Muscle layer of duodenum (tissue), 2 donors: ENCODE results near the gene OPA3.

Experiments used
- H3K27ac ChIP-seq: one replicate; pipeline ENCODE4 v1.7.0; 2013; ENCODE audit warnings: mild to moderate bottlenecking, low read length
- H3K27me3 ChIP-seq: one replicate; pipeline ENCODE4 v1.7.0; 2013; ENCODE audit warnings: low read depth, mild to moderate bottlenecking, control low read depth, low read length
- H3K36me3 ChIP-seq, 2 donors: one replicate each; pipeline ENCODE4 v1.7.0; 2013; ENCODE audit warnings: low read length in 2 of 2, control low read depth in 1 of 2, mild to moderate bottlenecking in 1 of 2; ENCODE audit not compliant: insufficient read depth in 2 of 2, control insufficient read depth in 1 of 2
- H3K4me1 ChIP-seq, 2 donors: one replicate each; pipeline ENCODE4 v1.7.0; 2013; ENCODE audit warnings: low read length in 2 of 2, mild to moderate bottlenecking in 2 of 2, control low read depth in 1 of 2, moderate library complexity in 1 of 2; ENCODE audit not compliant: insufficient read depth in 2 of 2, control insufficient read depth in 1 of 2
- H3K4me3 ChIP-seq, 2 donors: one replicate each; pipeline ENCODE4 v1.7.0; 2013; ENCODE audit warnings: low read length in 2 of 2, low read depth in 1 of 2, mild to moderate bottlenecking in 1 of 2
- H3K9me3 ChIP-seq, 2 donors: one replicate each; pipeline ENCODE4 v1.7.0; 2013; ENCODE audit warnings: low read length in 2 of 2, control low read depth in 1 of 2, mild to moderate bottlenecking in 1 of 2; ENCODE audit not compliant: control insufficient read depth in 1 of 2
- donor health status: healthy.

The OPA3 gene

DNA sequence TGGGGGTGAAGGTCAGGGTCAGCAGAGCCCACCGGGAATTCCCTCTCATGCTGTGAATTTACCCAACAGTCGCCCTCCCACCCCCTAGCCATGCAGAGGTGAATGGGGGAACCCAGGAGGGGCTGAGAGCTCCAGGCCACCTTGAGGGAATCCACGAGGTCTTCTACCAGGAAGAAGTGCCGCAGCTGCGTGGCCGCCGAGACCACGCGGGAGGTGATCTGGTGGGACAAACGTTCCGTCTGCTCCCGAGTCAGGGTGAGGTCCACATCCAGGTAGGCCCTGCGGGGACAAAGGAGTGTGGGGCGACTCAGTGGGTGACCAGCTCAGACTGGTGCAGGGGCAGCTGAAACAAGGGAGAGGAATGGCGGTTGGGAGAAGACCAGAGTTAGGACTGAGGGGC is 95.9 kb downstream of the OPA3 start:
- H3K27me3 ChIP-seq = no peaks in the 10 kb centered on the region
- H3K9me3 ChIP-seq = no peaks in the 10 kb centered on the region
- no peak overlapping the region for H3K27ac ChIP-seq
- H3K4me3 ChIP-seq = no peak overlapping the region
- no peaks in the 10 kb centered on the region for H3K36me3 ChIP-seq
- H3K4me1 ChIP-seq = peaks cover 0 to 13% of the 10 kb centered on the region in 2 donors

- H3K27ac ChIP-seq = peak overlapping the region; percentile 39
- no peaks in the 10 kb centered on the region for H3K9me3 ChIP-seq
- H3K36me3 ChIP-seq = no peaks in the 10 kb centered on the region
- no peaks in the 10 kb centered on the region for H3K27me3 ChIP-seq
- peaks cover 0 to 4% of the 10 kb centered on the region in 2 donors for H3K4me1 ChIP-seq
- H3K4me3 ChIP-seq = peak overlapping the region; percentile 65 to 73
These were observed 99.1 kb downstream of the OPA3 start for GRCh38 chr19:45485305-45486077.

DNA sequence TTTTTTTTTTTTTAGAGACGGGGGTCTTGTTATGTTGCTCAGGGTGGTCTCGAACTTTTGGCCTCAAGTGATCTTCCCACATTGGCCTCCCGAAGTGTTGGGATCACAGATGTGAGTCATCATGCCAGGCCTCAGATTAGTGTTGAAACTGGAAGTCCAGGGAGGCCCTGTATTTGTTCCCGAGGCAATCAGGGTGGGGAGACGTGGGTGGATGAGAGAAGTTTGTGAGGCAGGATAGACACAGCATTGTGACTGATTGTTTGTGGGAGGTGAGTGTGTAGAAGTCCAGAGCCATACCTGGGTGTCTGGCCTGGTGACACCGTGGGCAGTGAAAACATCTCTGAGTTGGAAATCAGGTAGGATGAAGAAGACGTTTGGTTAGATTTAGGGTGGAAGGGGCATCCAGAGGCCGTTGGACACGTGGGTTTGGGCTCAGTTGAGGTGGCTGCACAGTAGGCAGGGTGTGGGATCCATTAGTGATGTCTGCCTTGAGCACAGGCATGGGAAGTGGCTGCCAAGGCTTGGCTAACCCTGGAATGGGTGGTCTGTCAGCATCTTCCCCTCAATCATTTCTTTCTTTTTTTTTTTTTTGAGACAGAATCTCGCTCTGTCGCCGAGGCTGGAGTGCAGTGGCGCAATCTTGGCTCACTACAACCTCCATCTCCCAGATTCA is 100.2 kb downstream of the OPA3 start:
- Histone ChIP-seq H3K36me3 (no peaks in the 10 kb centered on the region), H3K9me3 (no peaks in the 10 kb centered on the region), H3K27me3 (no peaks in the 10 kb centered on the region), H3K4me1 (peaks cover 0 to 4% of the 10 kb centered on the region in 2 donors), H3K4me3 (no peak overlapping the region), H3K27ac (no peak overlapping the region)

DNA sequence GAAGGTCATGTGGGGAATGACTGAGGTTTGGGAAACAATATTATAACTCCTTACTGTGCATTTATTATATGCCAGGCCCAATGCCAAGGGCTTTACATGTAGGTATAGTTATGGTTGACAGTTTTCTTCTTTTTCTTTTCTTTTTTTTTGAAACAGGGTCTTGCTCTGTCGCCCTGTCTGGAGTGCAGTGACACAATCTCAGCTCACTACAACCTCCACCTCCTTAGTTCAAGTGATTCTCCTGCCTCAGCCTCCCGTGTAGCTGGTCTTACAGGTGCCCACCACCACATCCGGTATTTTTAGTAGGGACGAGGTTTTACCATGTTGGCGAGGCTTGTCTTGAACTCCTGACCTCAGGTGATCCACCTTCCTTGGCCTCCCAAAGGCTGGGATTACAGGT is 101.6 kb downstream of the OPA3 start:
- Histone ChIP-seq H3K27ac (no peak overlapping the region), H3K27me3 (no peaks in the 10 kb centered on the region), H3K36me3 (peaks cover 0 to 6% of the 10 kb centered on the region in 2 donors), H3K9me3 (no peaks in the 10 kb centered on the region), H3K4me3 (no peak overlapping the region), H3K4me1 (peaks cover 2 to 6% of the 10 kb centered on the region in 2 donors)

DNA sequence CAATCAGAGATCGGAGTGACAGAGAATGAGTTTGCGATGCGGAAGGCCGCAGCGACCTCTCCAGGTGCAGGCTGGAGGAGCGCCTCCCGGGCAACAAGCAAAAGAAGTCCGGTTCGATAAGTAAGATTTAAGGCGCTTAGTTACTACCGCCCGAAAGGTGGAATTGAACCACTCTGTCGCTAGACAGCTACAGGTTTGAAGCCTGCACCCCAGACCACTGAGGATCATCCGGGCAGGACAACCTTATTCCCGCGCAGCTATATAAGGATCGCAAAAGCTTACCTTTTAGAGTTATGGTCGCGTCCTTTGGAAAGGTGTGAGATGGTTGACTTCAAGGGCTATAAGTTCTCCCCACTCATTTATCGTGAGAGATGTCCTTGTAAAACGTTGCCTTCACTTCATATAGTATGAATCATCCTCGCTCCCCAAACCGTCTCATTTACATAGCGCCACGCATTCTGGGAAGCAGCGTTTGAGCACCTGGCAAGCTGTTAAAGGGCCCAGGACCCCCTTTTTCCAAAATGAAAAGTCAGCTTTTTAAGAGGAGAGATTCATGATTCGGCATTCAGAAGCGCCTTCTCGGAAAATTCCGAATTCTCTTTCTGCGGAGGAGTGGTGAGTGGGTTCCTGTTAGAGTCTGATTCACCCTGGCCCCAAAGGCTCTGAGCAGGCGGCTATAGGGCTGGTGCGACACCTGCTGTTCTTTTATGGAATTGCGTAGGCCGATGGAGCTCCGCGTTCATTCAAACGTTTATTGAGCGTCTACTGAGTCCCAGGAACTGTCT is 106.0 kb downstream of the OPA3 start:
- H3K36me3 ChIP-seq = peaks cover 0 to 6% of the 10 kb centered on the region in 2 donors
- no peaks in the 10 kb centered on the region for H3K27me3 ChIP-seq
- peaks cover 4 to 5% of the 10 kb centered on the region in 2 donors for H3K4me1 ChIP-seq
- H3K27ac ChIP-seq = peak overlapping the region; percentile 100
- H3K4me3 ChIP-seq = peak overlapping the region; percentile 53 to 88
- no peaks in the 10 kb centered on the region for H3K9me3 ChIP-seq

- peak overlapping the region; percentile 53 to 88 for H3K4me3 ChIP-seq
- H3K9me3 ChIP-seq = no peaks in the 10 kb centered on the region
- H3K27me3 ChIP-seq = no peaks in the 10 kb centered on the region
- H3K4me1 ChIP-seq = peaks cover 4 to 5% of the 10 kb centered on the region in 2 donors
- peak overlapping the region; percentile 100 for H3K27ac ChIP-seq
- H3K36me3 ChIP-seq = peaks cover 5 to 6% of the 10 kb centered on the region in 2 donors
These were observed 106.7 kb downstream of the OPA3 start for GRCh38 chr19:45477713-45478453.
